Type B pancreatic cell (in vitro differentiated cells): ENCODE measurements around the gene CDH12. TPM values are rescaled to one million over a fixed set of nuclear protein-coding genes. Genes with fewer than 3 reads are reported as not detected.

Source experiments
- DNase-seq: peaks from one replicate; pipeline ENCODE4 v3.0.0; 2021; ENCODE audit warnings: mixed read lengths; ENCODE audit not compliant: unreplicated experiment; ENCODE audit errors: extremely low spot score
- H3K27ac Mint-ChIP-seq: 2 replicates; pipeline ENCODE4 v1.8.0; 2021; ENCODE audit warnings: mild to moderate bottlenecking, mixed read lengths
- H3K27me3 Mint-ChIP-seq: 2 replicates; pipeline ENCODE4 v1.8.0; 2021; ENCODE audit warnings: mixed read lengths
- H3K36me3 Mint-ChIP-seq: 2 replicates; pipeline ENCODE4 v1.8.0; 2021; ENCODE audit warnings: mixed read lengths
- H3K4me1 Mint-ChIP-seq: one replicate; pipeline ENCODE4 v1.8.0; 2021; ENCODE audit warnings: mixed read lengths; ENCODE audit not compliant: unreplicated experiment
- H3K4me3 Mint-ChIP-seq: 2 replicates; pipeline ENCODE4 v1.8.0; 2021; ENCODE audit warnings: mild to moderate bottlenecking, mixed read lengths
- H3K9me3 Mint-ChIP-seq: 2 replicates; pipeline ENCODE4 v1.8.0; 2021; ENCODE audit warnings: mixed read lengths
- total RNA-seq: library from RNA; stranded (reverse); gene quantifications from 2 replicates; pipeline ENCODE4 v1.2.1, GENCODE V29; 2021; ENCODE audit warnings: low replicate concordance
- TF ChIP-seq, protein P1 (sequence below): fragments of 200-600 bp; sonication (generic); conservative IDR thresholded peaks from 2 replicates; pipeline ENCODE4 v1.5.0; 2021; ENCODE audit warnings: antibody characterized with exemption, mild to moderate bottlenecking

The CDH12 gene
- total RNA-seq, 1 donor from 2014 or later, result 10.2 TPM

DNA sequence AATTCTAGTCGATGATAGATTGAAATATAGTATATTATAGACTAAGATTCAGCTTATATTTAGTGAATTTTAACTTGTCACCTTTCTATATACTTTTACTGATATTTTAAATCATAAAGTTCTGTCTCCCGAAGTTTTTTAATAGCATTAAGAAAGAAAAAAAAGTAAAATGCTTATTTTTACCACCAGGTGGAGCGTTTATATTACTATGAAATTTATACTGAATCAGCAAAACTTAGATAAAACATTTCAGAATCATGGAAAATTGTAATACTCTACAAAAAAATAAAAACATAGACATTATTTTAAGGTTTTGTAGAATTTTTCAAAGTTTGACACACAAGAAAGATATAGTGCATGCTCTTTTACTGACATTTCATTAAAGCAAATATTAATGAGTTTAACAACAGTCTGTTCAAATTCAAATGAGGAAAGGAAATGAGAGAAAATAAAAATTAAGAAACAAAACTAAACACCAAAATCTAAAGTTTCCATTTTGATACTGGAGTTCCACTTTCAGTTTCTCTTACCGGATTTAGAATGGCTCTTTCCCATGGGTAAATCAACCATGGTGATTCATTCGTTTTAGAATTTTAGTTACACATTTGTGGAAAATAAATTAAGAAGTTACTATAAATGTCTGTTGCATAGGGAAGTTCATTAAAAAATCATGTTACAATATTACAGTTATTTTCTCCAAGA lies 1035.3 kb downstream of the CDH12 start:
- Mint-ChIP-seq H3K9me3 (no peaks in the 10 kb centered on the region), H3K27ac (no peak overlapping the region), H3K27me3 (no peaks in the 10 kb centered on the region), H3K4me1 (no peaks in the 10 kb centered on the region), H3K36me3 (no peaks in the 10 kb centered on the region), H3K4me3 (no peak overlapping the region)
- TF ChIP-seq, protein P1, sequence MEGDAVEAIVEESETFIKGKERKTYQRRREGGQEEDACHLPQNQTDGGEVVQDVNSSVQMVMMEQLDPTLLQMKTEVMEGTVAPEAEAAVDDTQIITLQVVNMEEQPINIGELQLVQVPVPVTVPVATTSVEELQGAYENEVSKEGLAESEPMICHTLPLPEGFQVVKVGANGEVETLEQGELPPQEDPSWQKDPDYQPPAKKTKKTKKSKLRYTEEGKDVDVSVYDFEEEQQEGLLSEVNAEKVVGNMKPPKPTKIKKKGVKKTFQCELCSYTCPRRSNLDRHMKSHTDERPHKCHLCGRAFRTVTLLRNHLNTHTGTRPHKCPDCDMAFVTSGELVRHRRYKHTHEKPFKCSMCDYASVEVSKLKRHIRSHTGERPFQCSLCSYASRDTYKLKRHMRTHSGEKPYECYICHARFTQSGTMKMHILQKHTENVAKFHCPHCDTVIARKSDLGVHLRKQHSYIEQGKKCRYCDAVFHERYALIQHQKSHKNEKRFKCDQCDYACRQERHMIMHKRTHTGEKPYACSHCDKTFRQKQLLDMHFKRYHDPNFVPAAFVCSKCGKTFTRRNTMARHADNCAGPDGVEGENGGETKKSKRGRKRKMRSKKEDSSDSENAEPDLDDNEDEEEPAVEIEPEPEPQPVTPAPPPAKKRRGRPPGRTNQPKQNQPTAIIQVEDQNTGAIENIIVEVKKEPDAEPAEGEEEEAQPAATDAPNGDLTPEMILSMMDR, result peak; percentile 74
- DNase-seq, result no peak

DNA sequence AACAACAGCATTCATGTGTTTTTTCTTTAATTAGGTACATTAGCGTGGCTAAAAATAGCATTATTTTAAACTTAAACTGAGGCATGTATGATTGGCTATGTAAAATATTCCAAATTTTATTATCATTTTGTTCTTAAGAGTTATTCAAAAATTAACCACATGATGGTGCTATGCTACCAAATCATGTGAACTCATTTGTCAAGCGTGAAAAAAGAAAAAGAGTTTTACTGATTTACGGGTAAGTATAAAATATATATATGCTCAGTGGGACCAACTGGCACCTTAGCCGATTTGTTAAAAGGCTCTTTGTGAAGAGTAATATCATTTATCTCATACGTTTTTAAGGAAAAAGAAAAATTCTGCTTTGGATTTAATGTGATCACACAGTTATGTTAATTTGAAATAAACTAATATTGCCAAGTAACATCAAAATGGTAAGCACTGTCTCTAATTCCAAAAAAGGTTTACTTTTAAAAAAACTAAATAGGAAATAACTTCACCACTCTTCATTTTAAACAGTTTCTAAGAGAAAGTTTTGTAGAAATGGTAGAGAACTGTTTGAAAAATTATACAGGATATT lies 1042.3 kb downstream of the CDH12 start:
- Mint-ChIP-seq H3K4me3 (no peak overlapping the region), H3K4me1 (no peaks in the 10 kb centered on the region), H3K36me3 (no peaks in the 10 kb centered on the region), H3K27ac (no peak overlapping the region), H3K27me3 (no peaks in the 10 kb centered on the region), H3K9me3 (no peaks in the 10 kb centered on the region)
- DNase-seq, result no peak
- TF ChIP-seq, protein P1, result peak; percentile 80

DNA sequence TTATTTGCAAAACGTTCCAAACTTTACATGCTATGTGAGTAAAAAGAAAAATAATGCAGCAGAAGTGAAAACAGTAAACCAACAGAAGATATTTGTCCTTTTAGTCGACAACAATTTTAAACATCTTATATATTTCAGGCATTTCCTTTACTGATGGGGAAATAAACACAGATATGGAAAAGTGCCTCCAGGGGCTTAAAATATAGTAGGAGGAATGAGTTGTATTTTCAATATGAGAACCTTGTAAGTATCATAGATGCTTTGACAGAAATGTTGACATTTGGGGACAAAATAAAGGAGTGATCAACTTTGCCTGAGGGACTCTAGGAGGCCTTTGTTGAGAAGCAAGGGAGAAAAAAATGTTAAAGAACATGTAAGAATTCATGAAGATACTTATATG lies 1043.5 kb downstream of the CDH12 start:
- Mint-ChIP-seq H3K9me3 (no peaks in the 10 kb centered on the region), H3K4me3 (no peak overlapping the region), H3K36me3 (no peaks in the 10 kb centered on the region), H3K27me3 (no peaks in the 10 kb centered on the region), H3K4me1 (no peaks in the 10 kb centered on the region), H3K27ac (no peak overlapping the region)
- no peak for DNase-seq
- TF ChIP-seq, protein P1, result no peak

DNA sequence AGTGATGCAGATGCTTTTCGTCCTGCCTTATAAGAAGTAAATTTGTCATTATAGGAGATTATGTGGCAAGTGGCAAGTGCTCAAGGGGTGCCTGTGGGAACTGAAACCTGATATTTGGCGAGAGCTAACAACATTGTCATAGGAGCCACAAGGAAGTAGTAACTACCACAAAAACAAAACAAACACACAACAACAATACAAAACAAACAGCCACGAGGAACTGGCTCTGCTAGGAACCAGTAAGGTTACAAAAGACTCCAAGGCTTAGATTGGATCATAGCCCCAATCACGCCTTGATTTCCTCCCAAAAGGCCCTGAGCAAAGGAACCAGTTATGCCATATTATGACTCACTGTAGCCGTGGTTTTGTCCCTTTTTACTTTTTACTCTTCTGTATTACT lies 1045.2 kb downstream of the CDH12 start:
- Mint-ChIP-seq H3K27ac (no peak overlapping the region), H3K9me3 (no peaks in the 10 kb centered on the region), H3K4me1 (no peaks in the 10 kb centered on the region), H3K4me3 (no peak overlapping the region), H3K27me3 (no peaks in the 10 kb centered on the region), H3K36me3 (no peaks in the 10 kb centered on the region)
- TF ChIP-seq, protein P1, result no peak
- DNase-seq, result no peak

DNA sequence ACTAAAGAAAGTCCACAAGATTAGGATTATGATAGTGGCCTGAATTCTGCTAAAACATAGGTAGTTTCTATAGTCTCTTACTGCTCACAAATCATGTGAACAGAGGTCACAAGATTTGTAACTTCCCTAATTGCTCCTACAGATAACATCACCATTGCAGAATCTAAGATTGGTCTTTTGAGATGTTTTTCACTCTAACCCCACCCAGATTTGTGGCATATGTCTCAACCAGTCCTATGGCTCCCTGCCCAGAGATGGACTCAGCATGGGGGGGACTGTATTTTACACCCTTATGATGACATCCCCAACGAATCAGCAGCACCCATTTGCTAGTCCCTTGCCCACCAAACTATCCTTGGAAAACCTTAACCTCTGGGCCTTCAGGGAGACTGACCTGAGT lies 1046.2 kb downstream of the CDH12 start:
- Mint-ChIP-seq H3K4me3 (no peak overlapping the region), H3K4me1 (no peaks in the 10 kb centered on the region), H3K9me3 (no peaks in the 10 kb centered on the region), H3K36me3 (no peaks in the 10 kb centered on the region), H3K27me3 (no peaks in the 10 kb centered on the region), H3K27ac (no peak overlapping the region)
- DNase-seq, result no peak
- TF ChIP-seq, protein P1, result no peak
